ENCODE data around the gene DCC. TPM values are rescaled to one million over a fixed set of nuclear protein-coding genes. Genes with fewer than 3 reads are reported as not detected.

The DCC gene
- total and polyA plus RNA-seq, 9 donors, result under 0.01 to 0.77 (median 0.30) TPM; not detected in 3

DNA sequence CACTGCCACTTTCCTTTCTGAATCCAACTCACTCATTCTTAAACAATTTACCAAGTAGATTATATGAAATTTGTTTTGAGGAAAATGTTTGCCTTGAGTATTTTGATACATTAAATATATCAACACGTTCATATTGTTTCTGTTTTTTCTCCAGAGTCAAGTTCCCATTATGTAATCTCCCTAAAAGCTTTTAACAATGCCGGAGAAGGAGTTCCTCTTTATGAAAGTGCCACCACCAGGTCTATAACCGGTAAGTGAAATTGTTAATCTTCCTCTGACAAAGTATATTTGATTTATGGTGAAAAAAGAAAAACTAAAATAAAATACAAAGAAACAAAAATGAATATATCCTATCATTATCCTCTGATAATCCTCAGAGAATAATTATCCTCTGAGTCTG, 1045.9 kb downstream of the DCC start:
- no peaks in the 10 kb centered on the region for H3K9me3 ChIP-seq
- no peak for DNase-seq
- no peak for TF ChIP-seq CTCF (IDR thresholded peaks at IDR 0.05)
- TF ChIP-seq POLR2A (IDR thresholded peaks at IDR 0.05), result no peak
- H3K27ac ChIP-seq, result no peak overlapping the region
- intact Hi-C loops (cut with DNase I), result no loop called here
- no peaks in the 10 kb centered on the region for H3K36me3 ChIP-seq
- 63 to 74% (median 65%) methylated on average over 3 of the region's 3 CpGs for WGBS, 3 donors
- H3K4me1 ChIP-seq (ENCODE audit: insufficient read depth), result no peaks in the 10 kb centered on the region
- H3K27me3 ChIP-seq, result no peaks in the 10 kb centered on the region
- no peak overlapping the region for H3K4me3 ChIP-seq

- TF ChIP-seq POLR2A (IDR thresholded peaks at IDR 0.05), result no peak
- no peak for TF ChIP-seq EP300 (IDR thresholded peaks at IDR 0.05)
- TF ChIP-seq CTCF (IDR thresholded peaks at IDR 0.05), result no peak
- no peak for DNase-seq
- intact Hi-C loops (cut with DNase I), result no loop called here
- no peaks in the 10 kb centered on the region for H3K4me1 ChIP-seq (ENCODE audit: insufficient read depth)
- no peaks in the 10 kb centered on the region for H3K36me3 ChIP-seq
- no peaks in the 10 kb centered on the region for H3K27me3 ChIP-seq
- no peak overlapping the region for H3K4me3 ChIP-seq
- no peak overlapping the region for H3K27ac ChIP-seq
- WGBS, 3 donors, result 60 to 77% (median 61%) methylated on average over 3 of the region's 3 CpGs
- H3K9me3 ChIP-seq, result no peaks in the 10 kb centered on the region
Measured at GRCh38 chr18:53387581-53387980, 1047.6 kb downstream of the DCC start.

- Histone ChIP-seq H3K36me3 (no peaks in the 10 kb centered on the region), H3K4me3 (no peak overlapping the region), H3K27me3 (no peaks in the 10 kb centered on the region), H3K9me3 (no peaks in the 10 kb centered on the region), H3K27ac (no peak overlapping the region), H3K4me1 (ENCODE audit: insufficient read depth) (no peaks in the 10 kb centered on the region)
- 74 to 80% (median 77%) methylated on average over 3 of the region's 3 CpGs for WGBS, 3 donors
- TF ChIP-seq EP300 (IDR thresholded peaks at IDR 0.05) (no peak), POLR2A (IDR thresholded peaks at IDR 0.05) (no peak)
- DNase-seq, result no peak
- intact Hi-C loops (cut with DNase I), result no loop called here
Measured at GRCh38 chr18:53402670-53403069, 1062.7 kb downstream of the DCC start.

- H3K4me3 ChIP-seq, result no peak overlapping the region
- intact Hi-C loops (cut with DNase I), result no loop called here
Measured at GRCh38 chr18:53408271-53408670, 1068.3 kb downstream of the DCC start.

GRCh38 chr18:53411511-53411910, 1071.5 kb downstream of the DCC start:
- H3K36me3 ChIP-seq, result no peaks in the 10 kb centered on the region
- H3K27ac ChIP-seq, result no peak overlapping the region
- no peaks in the 10 kb centered on the region for H3K4me1 ChIP-seq (ENCODE audit: insufficient read depth)
- no peak overlapping the region for H3K4me3 ChIP-seq
- no peak for DNase-seq
- H3K27me3 ChIP-seq, result no peaks in the 10 kb centered on the region
- WGBS, 3 donors, result 56 to 71% (median 59%) methylated on average over 3 of the region's 3 CpGs
- no peaks in the 10 kb centered on the region for H3K9me3 ChIP-seq
- TF ChIP-seq CTCF (IDR thresholded peaks at IDR 0.05) (no peak), POLR2A (IDR thresholded peaks at IDR 0.05) (no peak), EP300 (IDR thresholded peaks at IDR 0.05) (no peak)
- intact Hi-C loops (cut with DNase I), result no loop called here

More at GRCh38 chr18:53408271-53408670, 1068.3 kb downstream of the DCC start:
- WGBS, 3 donors, result 84 to 94% (median 88%) methylated on average over 5 of the region's 5 CpGs
- no peaks in the 10 kb centered on the region for H3K4me1 ChIP-seq (ENCODE audit: insufficient read depth)
- TF ChIP-seq POLR2A (IDR thresholded peaks at IDR 0.05) (no peak), CTCF (IDR thresholded peaks at IDR 0.05) (no peak), EP300 (IDR thresholded peaks at IDR 0.05) (no peak)
- H3K36me3 ChIP-seq, result no peaks in the 10 kb centered on the region
- no peak for DNase-seq
- H3K9me3 ChIP-seq, result no peaks in the 10 kb centered on the region
- no peaks in the 10 kb centered on the region for H3K27me3 ChIP-seq
- no peak overlapping the region for H3K27ac ChIP-seq
